DOHH2 (cell line): ENCODE results near the gene PREX1.
A peak's percentile ranks its signal among the peaks of the same experiment; 100 is the strongest.

Experiments used
- H3F3A ChIP-seq: fragments of 200-600 bp; sonication (generic), shearing (Covaris generic); 2 replicates; pipeline ENCODE4 v1.6.0; 2016; ENCODE audit warnings: antibody characterized with exemption, mild to moderate bottlenecking; ENCODE audit not compliant: control insufficient read depth, insufficient read depth
- H3K27ac ChIP-seq: fragments of 200-600 bp; sonication (generic); 2 replicates; pipeline ENCODE4 v1.5.1; 2014; ENCODE audit warnings: low read depth, mild to moderate bottlenecking, low read length, moderate library complexity
- H3K27me3 ChIP-seq: fragments of 200-600 bp; sonication (generic); 2 replicates; pipeline ENCODE4 v1.6.1; 2014; ENCODE audit warnings: mild to moderate bottlenecking, low read length, mixed read lengths; ENCODE audit not compliant: control insufficient read depth
- H3K36me3 ChIP-seq: fragments of 200-600 bp; sonication (generic); 2 replicates; pipeline ENCODE4 v1.6.1; 2014; ENCODE audit warnings: mild to moderate bottlenecking, low read length, moderate library complexity, mixed read lengths; ENCODE audit not compliant: control insufficient read depth
- H3K4me1 ChIP-seq: fragments of 200-600 bp; sonication (generic); 2 replicates; pipeline ENCODE4 v1.6.1; 2014; ENCODE audit warnings: mild to moderate bottlenecking, low read length, mixed read lengths; ENCODE audit not compliant: control insufficient read depth
- H3K4me2 ChIP-seq: fragments of 200-600 bp; sonication (generic); 2 replicates; pipeline ENCODE4 v1.6.0; 2014; ENCODE audit warnings: mild to moderate bottlenecking, low read length, moderate library complexity
- H3K4me3 ChIP-seq: fragments of 200-600 bp; sonication (generic); 2 replicates; pipeline ENCODE4 v1.5.1; 2014; ENCODE audit warnings: mild to moderate bottlenecking, low read length, mixed read lengths
- H3K79me2 ChIP-seq: fragments of 200-600 bp; sonication (generic); 2 replicates; pipeline ENCODE4 v1.6.1; 2014; ENCODE audit warnings: mild to moderate bottlenecking, low read length, mixed read lengths; ENCODE audit not compliant: control insufficient read depth
- H3K9me2 ChIP-seq: fragments of 200-600 bp; sonication (generic); replicated peaks from 2 replicates; pipeline ENCODE4 v1.6.1; 2014; ENCODE audit warnings: mild to moderate bottlenecking, low read length, mixed read lengths; ENCODE audit not compliant: control insufficient read depth
- H3K9me3 ChIP-seq: fragments of 200-600 bp; sonication (generic); 2 replicates; pipeline ENCODE4 v1.6.1; 2014; ENCODE audit warnings: antibody characterized with exemption, low read length, mixed read lengths; ENCODE audit not compliant: control insufficient read depth, insufficient read depth
- H4K20me1 ChIP-seq: fragments of 200-600 bp; sonication (generic); 2 replicates; pipeline ENCODE4 v1.6.0; 2014; ENCODE audit warnings: low read depth, mild to moderate bottlenecking, antibody characterized with exemption, low read length, moderate library complexity; ENCODE audit not compliant: control insufficient read depth, insufficient read depth
- EZH2phosphoT487 ChIP-seq: fragments of 200-600 bp; sonication (generic); IDR thresholded peaks from 2 replicates; pipeline ENCODE4 v1.6.1; 2017; ENCODE audit warnings: borderline replicate concordance, mild to moderate bottlenecking, antibody characterized with exemption, low read length, moderate library complexity, mixed read lengths
- TF ChIP-seq, protein P1 (sequence below): fragments of 200-600 bp; sonication (generic); IDR thresholded peaks from one replicate; pipeline ENCODE4 v1.5.1; 2014; ENCODE audit warnings: antibody characterized with exemption, mild to moderate bottlenecking, low read depth, low read length; ENCODE audit not compliant: poor library complexity, severe bottlenecking

Gene PREX1, protein sequence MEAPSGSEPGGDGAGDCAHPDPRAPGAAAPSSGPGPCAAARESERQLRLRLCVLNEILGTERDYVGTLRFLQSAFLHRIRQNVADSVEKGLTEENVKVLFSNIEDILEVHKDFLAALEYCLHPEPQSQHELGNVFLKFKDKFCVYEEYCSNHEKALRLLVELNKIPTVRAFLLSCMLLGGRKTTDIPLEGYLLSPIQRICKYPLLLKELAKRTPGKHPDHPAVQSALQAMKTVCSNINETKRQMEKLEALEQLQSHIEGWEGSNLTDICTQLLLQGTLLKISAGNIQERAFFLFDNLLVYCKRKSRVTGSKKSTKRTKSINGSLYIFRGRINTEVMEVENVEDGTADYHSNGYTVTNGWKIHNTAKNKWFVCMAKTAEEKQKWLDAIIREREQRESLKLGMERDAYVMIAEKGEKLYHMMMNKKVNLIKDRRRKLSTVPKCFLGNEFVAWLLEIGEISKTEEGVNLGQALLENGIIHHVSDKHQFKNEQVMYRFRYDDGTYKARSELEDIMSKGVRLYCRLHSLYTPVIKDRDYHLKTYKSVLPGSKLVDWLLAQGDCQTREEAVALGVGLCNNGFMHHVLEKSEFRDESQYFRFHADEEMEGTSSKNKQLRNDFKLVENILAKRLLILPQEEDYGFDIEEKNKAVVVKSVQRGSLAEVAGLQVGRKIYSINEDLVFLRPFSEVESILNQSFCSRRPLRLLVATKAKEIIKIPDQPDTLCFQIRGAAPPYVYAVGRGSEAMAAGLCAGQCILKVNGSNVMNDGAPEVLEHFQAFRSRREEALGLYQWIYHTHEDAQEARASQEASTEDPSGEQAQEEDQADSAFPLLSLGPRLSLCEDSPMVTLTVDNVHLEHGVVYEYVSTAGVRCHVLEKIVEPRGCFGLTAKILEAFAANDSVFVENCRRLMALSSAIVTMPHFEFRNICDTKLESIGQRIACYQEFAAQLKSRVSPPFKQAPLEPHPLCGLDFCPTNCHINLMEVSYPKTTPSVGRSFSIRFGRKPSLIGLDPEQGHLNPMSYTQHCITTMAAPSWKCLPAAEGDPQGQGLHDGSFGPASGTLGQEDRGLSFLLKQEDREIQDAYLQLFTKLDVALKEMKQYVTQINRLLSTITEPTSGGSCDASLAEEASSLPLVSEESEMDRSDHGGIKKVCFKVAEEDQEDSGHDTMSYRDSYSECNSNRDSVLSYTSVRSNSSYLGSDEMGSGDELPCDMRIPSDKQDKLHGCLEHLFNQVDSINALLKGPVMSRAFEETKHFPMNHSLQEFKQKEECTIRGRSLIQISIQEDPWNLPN (N-terminal part only)

DNA sequence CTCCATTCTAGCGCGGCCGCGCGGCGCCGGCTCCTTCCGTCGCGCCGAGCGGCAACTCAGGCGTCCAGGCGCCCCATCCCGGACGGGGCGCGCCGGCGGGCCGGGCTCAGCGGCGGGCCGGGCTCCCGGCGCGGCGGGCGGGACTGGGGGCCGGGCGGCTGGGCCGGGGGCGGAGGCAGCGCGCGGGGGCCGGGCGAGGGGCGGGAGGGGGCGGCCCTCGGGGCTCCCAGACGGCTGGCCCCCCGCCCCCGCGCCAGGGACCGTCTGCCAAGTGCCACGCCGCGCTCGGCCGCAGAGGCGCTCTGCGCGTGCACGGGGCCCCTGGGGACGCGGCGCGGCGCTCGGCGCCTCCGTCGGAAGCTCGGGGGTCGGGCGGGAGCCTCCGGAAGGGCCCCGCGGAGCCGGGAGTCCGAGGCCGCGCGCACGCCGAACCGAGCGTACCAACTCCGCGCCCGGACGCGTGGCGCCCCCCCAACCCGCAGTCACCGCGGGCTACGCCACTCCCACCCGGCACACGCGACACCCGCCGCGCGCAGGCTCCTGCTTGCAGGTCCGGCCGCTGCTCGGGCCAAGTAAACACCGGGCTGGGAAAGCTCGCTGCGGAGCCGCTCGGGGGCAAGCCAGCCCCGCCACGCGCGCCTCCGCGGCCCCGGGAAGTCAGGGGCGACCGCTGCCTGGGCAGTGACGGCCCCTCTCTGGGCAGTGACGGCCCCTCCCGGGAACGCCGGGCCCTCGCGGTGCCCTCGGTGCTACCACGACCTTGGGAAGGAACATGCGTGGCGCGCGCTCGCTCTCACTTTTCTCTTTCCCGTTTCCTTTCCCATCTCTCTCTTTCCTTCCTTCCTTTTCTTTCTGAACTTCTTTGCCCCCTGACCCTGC is at the start of gene PREX1:
Gene PREX1, minus strand, starts transcription at position 145 of the 879 bp plus-strand sequence. Its CDS starts 139 bp downstream, at position 6.
- Histone ChIP-seq H3K4me2 (peak within 1 kb of the TSS; percentile 65), H3K9me3 (no peaks in the 10 kb centered on the region), H3K36me3 (no peaks in the 10 kb centered on the region), H3F3A (peaks cover 10% of the 10 kb centered on the region; the same call in 1 of the 2 replicates), H4K20me1 (no peaks in the 10 kb centered on the region; the same call in 1 of the 2 replicates), H3K27ac (no peak within 1 kb of the TSS), H3K27me3 (peaks cover 17% of the 10 kb centered on the region), H3K4me3 (peak within 1 kb of the TSS; percentile 70), H3K79me2 (no peaks in the 10 kb centered on the region), H3K9me2 (no peaks in the 10 kb centered on the region), H3K4me1 (peaks cover 71% of the 10 kb centered on the region)
- TF ChIP-seq EZH2phosphoT487, result no peak
- TF ChIP-seq, protein P1, sequence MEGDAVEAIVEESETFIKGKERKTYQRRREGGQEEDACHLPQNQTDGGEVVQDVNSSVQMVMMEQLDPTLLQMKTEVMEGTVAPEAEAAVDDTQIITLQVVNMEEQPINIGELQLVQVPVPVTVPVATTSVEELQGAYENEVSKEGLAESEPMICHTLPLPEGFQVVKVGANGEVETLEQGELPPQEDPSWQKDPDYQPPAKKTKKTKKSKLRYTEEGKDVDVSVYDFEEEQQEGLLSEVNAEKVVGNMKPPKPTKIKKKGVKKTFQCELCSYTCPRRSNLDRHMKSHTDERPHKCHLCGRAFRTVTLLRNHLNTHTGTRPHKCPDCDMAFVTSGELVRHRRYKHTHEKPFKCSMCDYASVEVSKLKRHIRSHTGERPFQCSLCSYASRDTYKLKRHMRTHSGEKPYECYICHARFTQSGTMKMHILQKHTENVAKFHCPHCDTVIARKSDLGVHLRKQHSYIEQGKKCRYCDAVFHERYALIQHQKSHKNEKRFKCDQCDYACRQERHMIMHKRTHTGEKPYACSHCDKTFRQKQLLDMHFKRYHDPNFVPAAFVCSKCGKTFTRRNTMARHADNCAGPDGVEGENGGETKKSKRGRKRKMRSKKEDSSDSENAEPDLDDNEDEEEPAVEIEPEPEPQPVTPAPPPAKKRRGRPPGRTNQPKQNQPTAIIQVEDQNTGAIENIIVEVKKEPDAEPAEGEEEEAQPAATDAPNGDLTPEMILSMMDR, result no peak

DNA sequence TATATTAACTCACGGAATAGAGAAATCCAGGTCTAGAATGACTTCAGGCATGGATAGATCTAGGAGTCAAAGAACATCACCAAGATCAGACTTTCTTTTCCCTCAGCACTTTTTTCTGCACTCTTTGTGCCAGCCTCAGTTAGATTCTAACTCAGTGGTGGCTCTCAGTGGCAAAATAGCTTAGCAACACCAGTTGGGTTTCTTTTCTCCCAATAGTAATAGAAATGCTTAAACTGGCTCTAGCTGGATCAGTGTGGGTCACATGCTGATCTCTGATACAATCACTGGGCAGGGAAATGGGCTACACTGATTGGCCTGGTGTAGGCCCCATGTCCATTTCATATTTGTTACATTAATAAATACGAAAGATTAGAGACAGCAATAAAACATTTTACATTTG is 49.5 kb upstream of the PREX1 start:
- no peaks in the 10 kb centered on the region for H3K9me2 ChIP-seq

More for the DNA sequence above, 49.5 kb upstream of the PREX1 start:
- no peaks in the 10 kb centered on the region; the same call in 1 of the 2 replicates for H3K36me3 ChIP-seq
- 0 out of 2 replicates have a peak, but pooled peaks cover 3% of the 10 kb centered on the region for H3K27me3 ChIP-seq
- H3K27ac ChIP-seq, result no peak overlapping the region
- TF ChIP-seq, protein P1, result no peak
- TF ChIP-seq EZH2phosphoT487, result no peak
- no peaks in the 10 kb centered on the region for H3K79me2 ChIP-seq
- H3K4me3 ChIP-seq, result no peak overlapping the region
- no peak overlapping the region for H3K4me2 ChIP-seq
- H3F3A ChIP-seq, result no peaks in the 10 kb centered on the region
- H3K4me1 ChIP-seq, result peaks cover 10% of the 10 kb centered on the region
- no peaks in the 10 kb centered on the region for H3K9me3 ChIP-seq
- H4K20me1 ChIP-seq, result no peaks in the 10 kb centered on the region
